ENCODE results near the gene INSR.

INSR gene

GRCh38 chr19:7182489-7182888, 111.7 kb downstream of the INSR start:
- no peak overlapping the region for H2BK12ac ChIP-seq (ENCODE audit: low read length in 2 of 2)
- no peak for DNase-seq
- no peak overlapping the region for H4K91ac ChIP-seq (ENCODE audit: low read length)
- H3K18ac ChIP-seq (ENCODE audit: low read depth in 1 of 2, low read length in 2 of 2): no peak overlapping the region
- no peak overlapping the region for H4K8ac ChIP-seq (ENCODE audit: low read length)
- H2BK15ac ChIP-seq (ENCODE audit: low read depth, poor library complexity, severe bottlenecking): no peak overlapping the region
- H2BK120ac ChIP-seq (ENCODE audit: low read depth, low read length): no peak overlapping the region
- H3K4me1 ChIP-seq (ENCODE audit: control insufficient read depth, insufficient read depth, low read depth, low read length): peaks cover 3% of the 10 kb centered on the region
- WGBS: 93% methylated on average over 4 of the region's 5 CpGs
- peaks cover 2 to 3% of the 10 kb centered on the region in 2 experiments for H3K36me3 ChIP-seq (ENCODE audit: control insufficient read depth in 1 of 2, insufficient read depth in 2 of 2, low read depth in 1 of 2, low read length in 2 of 2)
- H3K27ac ChIP-seq (ENCODE audit: low read length, poor library complexity, severe bottlenecking): no peak overlapping the region
- peak overlapping the region; percentile 80 for H3K9ac ChIP-seq (ENCODE audit: low read length)
- H3K4me2 ChIP-seq (ENCODE audit: low read length, poor library complexity, severe bottlenecking): no peak overlapping the region
- H3K79me1 ChIP-seq (replicated peaks; ENCODE audit: low read length, poor library complexity, severe bottlenecking): no peaks in the 10 kb centered on the region
- H3K27me3 ChIP-seq (ENCODE audit: control insufficient read depth in 1 of 2, insufficient read depth in 1 of 2, low read length in 2 of 2): no peaks in the 10 kb centered on the region
- no peak overlapping the region for H2BK5ac ChIP-seq (ENCODE audit: low read depth, low read length, poor library complexity, severe bottlenecking)
- no peak overlapping the region for H3K14ac ChIP-seq (ENCODE audit: low read length in 2 of 2)
- H3K23ac ChIP-seq (ENCODE audit: low read length in 2 of 2): no peak overlapping the region
- no peaks in the 10 kb centered on the region for H3K9me3 ChIP-seq (ENCODE audit: control insufficient read depth, low read length)
- H3K4ac ChIP-seq (ENCODE audit: low read depth in 1 of 2, low read length in 2 of 2): no peak overlapping the region
- no peak overlapping the region for H2AK5ac ChIP-seq (ENCODE audit: low read length, severe bottlenecking)
- H2AFZ ChIP-seq (ENCODE audit: low read depth, low read length): no peak overlapping the region
- H3K4me3 ChIP-seq (ENCODE audit: insufficient read depth in 1 of 2, low read depth in 1 of 2, low read length in 2 of 2): peak overlapping the region in 1 of 2 experiments; percentile 58

GRCh38 chr19:7179917-7180306, 114.3 kb downstream of the INSR start:
- no peak overlapping the region for H3K4me3 ChIP-seq (ENCODE audit: insufficient read depth in 1 of 2, low read depth in 1 of 2, low read length in 2 of 2)
- no peak overlapping the region for H3K9ac ChIP-seq (ENCODE audit: low read length)
- H3K4me2 ChIP-seq (ENCODE audit: low read length, poor library complexity, severe bottlenecking): no peak overlapping the region
- no peak overlapping the region for H2BK120ac ChIP-seq (ENCODE audit: low read depth, low read length)
- no peaks in the 10 kb centered on the region for H3K79me1 ChIP-seq (replicated peaks; ENCODE audit: low read length, poor library complexity, severe bottlenecking)
- H3K36me3 ChIP-seq (ENCODE audit: control insufficient read depth in 1 of 2, insufficient read depth in 2 of 2, low read depth in 1 of 2, low read length in 2 of 2): peaks cover 2 to 3% of the 10 kb centered on the region in 2 experiments
- H2BK12ac ChIP-seq (ENCODE audit: low read length in 2 of 2): no peak overlapping the region
- DNase-seq: no peak
- no peak overlapping the region for H2AK5ac ChIP-seq (ENCODE audit: low read length, severe bottlenecking)
- no peak overlapping the region for H2BK15ac ChIP-seq (ENCODE audit: low read depth, poor library complexity, severe bottlenecking)
- no peak overlapping the region for H4K8ac ChIP-seq (ENCODE audit: low read length)
- no peaks in the 10 kb centered on the region for H3K9me3 ChIP-seq (ENCODE audit: control insufficient read depth, low read length)
- no peak overlapping the region for H3K23ac ChIP-seq (ENCODE audit: low read length in 2 of 2)
- peaks cover 3% of the 10 kb centered on the region for H3K4me1 ChIP-seq (ENCODE audit: control insufficient read depth, insufficient read depth, low read depth, low read length)
- no peak overlapping the region for H3K14ac ChIP-seq (ENCODE audit: low read length in 2 of 2)
- no peak overlapping the region for H3K18ac ChIP-seq (ENCODE audit: low read depth in 1 of 2, low read length in 2 of 2)
- H2BK5ac ChIP-seq (ENCODE audit: low read depth, low read length, poor library complexity, severe bottlenecking): no peak overlapping the region
- H3K4ac ChIP-seq (ENCODE audit: low read depth in 1 of 2, low read length in 2 of 2): no peak overlapping the region
- H3K27me3 ChIP-seq (ENCODE audit: control insufficient read depth in 1 of 2, insufficient read depth in 1 of 2, low read length in 2 of 2): no peaks in the 10 kb centered on the region
- H4K91ac ChIP-seq (ENCODE audit: low read length): no peak overlapping the region
- no peak overlapping the region for H2AFZ ChIP-seq (ENCODE audit: low read depth, low read length)
- no peak overlapping the region for H3K27ac ChIP-seq (ENCODE audit: low read length, poor library complexity, severe bottlenecking)
- WGBS: 77% methylated on average over 3 of the region's 3 CpGs

- H2AK5ac ChIP-seq (ENCODE audit: low read length, severe bottlenecking): no peak overlapping the region
- no peak overlapping the region for H2BK12ac ChIP-seq (ENCODE audit: low read length in 2 of 2)
- H2BK5ac ChIP-seq (ENCODE audit: low read depth, low read length, poor library complexity, severe bottlenecking): no peak overlapping the region
- no peaks in the 10 kb centered on the region for H3K79me1 ChIP-seq (replicated peaks; ENCODE audit: low read length, poor library complexity, severe bottlenecking)
- no peak overlapping the region for H3K9ac ChIP-seq (ENCODE audit: low read length)
- no peaks in the 10 kb centered on the region for H3K36me3 ChIP-seq (ENCODE audit: control insufficient read depth in 1 of 2, insufficient read depth in 2 of 2, low read depth in 1 of 2, low read length in 2 of 2)
- H4K8ac ChIP-seq (ENCODE audit: low read length): no peak overlapping the region
- H3K9me3 ChIP-seq (ENCODE audit: control insufficient read depth, low read length): no peaks in the 10 kb centered on the region
- H4K91ac ChIP-seq (ENCODE audit: low read length): no peak overlapping the region
- H3K4me2 ChIP-seq (ENCODE audit: low read length, poor library complexity, severe bottlenecking): no peak overlapping the region
- no peak overlapping the region for H3K27ac ChIP-seq (ENCODE audit: low read length, poor library complexity, severe bottlenecking)
- 91% methylated on average over 7 of the region's 7 CpGs for WGBS
- no peaks in the 10 kb centered on the region for H3K27me3 ChIP-seq (ENCODE audit: control insufficient read depth in 1 of 2, insufficient read depth in 1 of 2, low read length in 2 of 2)
- no peak overlapping the region for H3K18ac ChIP-seq (ENCODE audit: low read depth in 1 of 2, low read length in 2 of 2)
- no peak for DNase-seq
- peaks cover 3% of the 10 kb centered on the region for H3K4me1 ChIP-seq (ENCODE audit: control insufficient read depth, insufficient read depth, low read depth, low read length)
- no peak overlapping the region for H3K14ac ChIP-seq (ENCODE audit: low read length in 2 of 2)
- no peak overlapping the region for H2BK15ac ChIP-seq (ENCODE audit: low read depth, poor library complexity, severe bottlenecking)
- no peak overlapping the region for H3K23ac ChIP-seq (ENCODE audit: low read length in 2 of 2)
- H2BK120ac ChIP-seq (ENCODE audit: low read depth, low read length): no peak overlapping the region
- no peak overlapping the region for H2AFZ ChIP-seq (ENCODE audit: low read depth, low read length)
- no peak overlapping the region for H3K4me3 ChIP-seq (ENCODE audit: insufficient read depth in 1 of 2, low read depth in 1 of 2, low read length in 2 of 2)
- H3K4ac ChIP-seq (ENCODE audit: low read depth in 1 of 2, low read length in 2 of 2): no peak overlapping the region
Observed at GRCh38 chr19:7177926-7178325, 116.3 kb downstream of the INSR start.

- no peak overlapping the region for H2AK5ac ChIP-seq (ENCODE audit: low read length, severe bottlenecking)
- no peak overlapping the region for H4K91ac ChIP-seq (ENCODE audit: low read length)
- no peak overlapping the region for H3K4me3 ChIP-seq (ENCODE audit: insufficient read depth in 1 of 2, low read depth in 1 of 2, low read length in 2 of 2)
- no peak overlapping the region for H2AFZ ChIP-seq (ENCODE audit: low read depth, low read length)
- no peak overlapping the region for H2BK12ac ChIP-seq (ENCODE audit: low read length in 2 of 2)
- no peak overlapping the region for H3K23ac ChIP-seq (ENCODE audit: low read length in 2 of 2)
- H2BK5ac ChIP-seq (ENCODE audit: low read depth, low read length, poor library complexity, severe bottlenecking): no peak overlapping the region
- DNase-seq: no peak
- no peak overlapping the region for H3K9ac ChIP-seq (ENCODE audit: low read length)
- H3K27me3 ChIP-seq (ENCODE audit: control insufficient read depth in 1 of 2, insufficient read depth in 1 of 2, low read length in 2 of 2): no peaks in the 10 kb centered on the region
- no peak overlapping the region for H3K14ac ChIP-seq (ENCODE audit: low read length in 2 of 2)
- H4K8ac ChIP-seq (ENCODE audit: low read length): no peak overlapping the region
- no peaks in the 10 kb centered on the region for H3K9me3 ChIP-seq (ENCODE audit: control insufficient read depth, low read length)
- no peak overlapping the region for H2BK15ac ChIP-seq (ENCODE audit: low read depth, poor library complexity, severe bottlenecking)
- no peak overlapping the region for H3K4me2 ChIP-seq (ENCODE audit: low read length, poor library complexity, severe bottlenecking)
- WGBS: 78% methylated on average over 4 of the region's 4 CpGs
- H2BK120ac ChIP-seq (ENCODE audit: low read depth, low read length): no peak overlapping the region
- H3K27ac ChIP-seq (ENCODE audit: low read length, poor library complexity, severe bottlenecking): no peak overlapping the region
- no peaks in the 10 kb centered on the region for H3K79me1 ChIP-seq (replicated peaks; ENCODE audit: low read length, poor library complexity, severe bottlenecking)
- no peaks in the 10 kb centered on the region for H3K36me3 ChIP-seq (ENCODE audit: control insufficient read depth in 1 of 2, insufficient read depth in 2 of 2, low read depth in 1 of 2, low read length in 2 of 2)
- H3K4ac ChIP-seq (ENCODE audit: low read depth in 1 of 2, low read length in 2 of 2): no peak overlapping the region
- no peak overlapping the region for H3K18ac ChIP-seq (ENCODE audit: low read depth in 1 of 2, low read length in 2 of 2)
- H3K4me1 ChIP-seq (ENCODE audit: control insufficient read depth, insufficient read depth, low read depth, low read length): peaks cover 3% of the 10 kb centered on the region
Observed at GRCh38 chr19:7176792-7177191, 117.4 kb downstream of the INSR start.

Measured in mesenchymal stem cell (in vitro differentiated cells and primary cell).